ENCODE measurements around the gene TMEM52B. TPM values are rescaled to one million over a fixed set of nuclear protein-coding genes. Genes with fewer than 3 reads are reported as not detected.

TMEM52B gene
- total and polyA plus RNA-seq, 4 donors = 0.37 TPM; not detected in 3

DNA sequence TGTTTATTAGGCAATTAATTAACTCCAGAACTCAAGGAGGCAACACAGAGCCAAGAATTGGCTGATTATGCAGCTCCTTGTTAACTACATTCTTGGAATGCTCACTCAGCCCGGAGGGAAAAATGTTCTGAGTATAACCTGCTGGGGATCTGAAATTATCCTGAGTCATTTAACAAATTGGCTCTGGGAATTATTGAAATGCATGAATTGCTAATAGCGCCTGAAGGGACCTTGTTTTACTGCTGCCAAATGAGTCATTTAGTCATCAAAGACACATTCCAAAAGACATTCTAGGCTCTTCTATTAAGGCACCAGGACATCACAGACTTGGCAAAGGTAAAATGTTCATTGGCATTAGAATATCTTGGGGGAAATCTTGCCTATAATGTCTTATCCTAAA is 13.0 kb downstream of the TMEM52B start:
- H3K27ac ChIP-seq (ENCODE audit: low read depth in 1 of 2, low read length in 2 of 2) = no peak overlapping the region
- no peak for TF ChIP-seq NR2F2 (IDR thresholded peaks at IDR 0.05)
- TF ChIP-seq GABPA (IDR thresholded peaks at IDR 0.05 in 1 of 2, conservative IDR thresholded peaks at IDR 0.05 in 1 of 2) = no peak
- TF ChIP-seq, protein P1, sequence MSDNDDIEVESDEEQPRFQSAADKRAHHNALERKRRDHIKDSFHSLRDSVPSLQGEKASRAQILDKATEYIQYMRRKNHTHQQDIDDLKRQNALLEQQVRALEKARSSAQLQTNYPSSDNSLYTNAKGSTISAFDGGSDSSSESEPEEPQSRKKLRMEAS (IDR thresholded peaks at IDR 0.05) = no peak
- TF ChIP-seq RAD21 (IDR thresholded peaks at IDR 0.05) = no peak
- TF ChIP-seq REST (IDR thresholded peaks at IDR 0.05) = no peak
- no peak for TF ChIP-seq SP1 (IDR thresholded peaks at IDR 0.05)
- no peak for TF ChIP-seq RXRA (IDR thresholded peaks at IDR 0.05)
- TF ChIP-seq HNF4A (conservative IDR thresholded peaks at IDR 0.05) = no peak
- TF ChIP-seq FOXA2 (IDR thresholded peaks at IDR 0.05) = no peak
- TF ChIP-seq ZBTB33 (IDR thresholded peaks at IDR 0.05) = no peak
- H3K9ac ChIP-seq (ENCODE audit: low read depth in 1 of 2, low read length in 2 of 2) = no peak overlapping the region
- H3K36me3 ChIP-seq (ENCODE audit: control insufficient read depth in 4 of 4, insufficient read depth in 3 of 4, low read depth in 1 of 4, low read length in 3 of 4) = no peaks in the 10 kb centered on the region
- H3K4me1 ChIP-seq (ENCODE audit: control insufficient read depth in 4 of 4, insufficient read depth in 4 of 4, low read length in 3 of 4) = no peaks in the 10 kb centered on the region
- WGBS = 43% methylated on average over 2 of the region's 2 CpGs
- DNase-seq (ENCODE audit: low spot score) = no peak
- no peaks in the 10 kb centered on the region for H3K27me3 ChIP-seq (ENCODE audit: control insufficient read depth in 4 of 4, insufficient read depth in 4 of 4, low read length in 3 of 4)
- H3K9me3 ChIP-seq (ENCODE audit: control insufficient read depth in 4 of 4, low read length in 3 of 4) = no peaks in the 10 kb centered on the region
- no peak overlapping the region for H3K4me3 ChIP-seq (ENCODE audit: low read depth in 1 of 3, low read length in 3 of 3)

DNA sequence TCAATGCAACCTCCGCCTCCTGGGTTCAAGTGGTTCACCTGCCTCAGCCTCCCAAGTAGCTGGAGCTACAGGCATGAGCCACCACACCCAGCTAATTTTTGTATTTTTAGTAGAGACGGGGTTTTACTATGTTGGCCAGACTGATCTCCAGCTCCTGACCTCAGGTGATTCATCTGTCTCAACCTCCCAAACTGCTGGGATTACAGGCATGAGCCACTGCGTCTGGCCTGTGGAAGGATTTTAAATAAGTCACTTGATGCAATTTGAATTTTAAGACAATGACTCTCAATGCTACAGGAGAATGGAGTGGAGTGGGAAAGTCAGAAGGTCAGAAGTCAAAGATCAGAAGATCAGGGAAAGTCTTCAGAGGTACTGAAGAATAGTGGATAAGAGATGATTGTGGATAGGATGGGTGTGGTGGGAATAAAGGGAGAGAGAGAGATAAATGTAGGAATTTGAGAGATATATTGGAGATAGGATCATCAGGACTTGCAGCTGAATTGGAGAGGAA is 15.4 kb downstream of the TMEM52B start:
- 92% methylated on average over 3 of the region's 3 CpGs for WGBS
- no peak overlapping the region for H3K27ac ChIP-seq (ENCODE audit: low read depth in 1 of 2, low read length in 2 of 2)
- H3K9ac ChIP-seq (ENCODE audit: low read depth in 1 of 2, low read length in 2 of 2) = no peak overlapping the region
- no peak for TF ChIP-seq YY1 (IDR thresholded peaks at IDR 0.05)
- TF ChIP-seq FOXA1 (IDR thresholded peaks at IDR 0.05) = no peak
- TF ChIP-seq, protein P2, sequence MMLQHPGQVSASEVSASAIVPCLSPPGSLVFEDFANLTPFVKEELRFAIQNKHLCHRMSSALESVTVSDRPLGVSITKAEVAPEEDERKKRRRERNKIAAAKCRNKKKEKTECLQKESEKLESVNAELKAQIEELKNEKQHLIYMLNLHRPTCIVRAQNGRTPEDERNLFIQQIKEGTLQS (IDR thresholded peaks at IDR 0.05) = no peak
- no peak for TF ChIP-seq SP1 (IDR thresholded peaks at IDR 0.05)
- H3K9me3 ChIP-seq (ENCODE audit: control insufficient read depth in 4 of 4, low read length in 3 of 4) = no peaks in the 10 kb centered on the region
- no peaks in the 10 kb centered on the region for H3K27me3 ChIP-seq (ENCODE audit: control insufficient read depth in 4 of 4, insufficient read depth in 4 of 4, low read length in 3 of 4)
- no peak overlapping the region for H3K4me3 ChIP-seq (ENCODE audit: low read depth in 1 of 3, low read length in 3 of 3)
- no peak for DNase-seq (ENCODE audit: low spot score)
- H3K4me1 ChIP-seq (ENCODE audit: control insufficient read depth in 4 of 4, insufficient read depth in 4 of 4, low read length in 3 of 4) = no peaks in the 10 kb centered on the region
- H3K36me3 ChIP-seq (ENCODE audit: control insufficient read depth in 4 of 4, insufficient read depth in 3 of 4, low read depth in 1 of 4, low read length in 3 of 4) = no peaks in the 10 kb centered on the region

GRCh38 chr12:10196210-10196609 is 17.4 kb downstream of the TMEM52B start:
- no peaks in the 10 kb centered on the region for H3K27me3 ChIP-seq (ENCODE audit: control insufficient read depth in 4 of 4, insufficient read depth in 4 of 4, low read length in 3 of 4)

More at GRCh38 chr12:10196210-10196609, 17.4 kb downstream of the TMEM52B start:
- Histone ChIP-seq H3K36me3 (ENCODE audit: control insufficient read depth in 4 of 4, insufficient read depth in 3 of 4, low read depth in 1 of 4, low read length in 3 of 4) (no peaks in the 10 kb centered on the region), H3K9ac (ENCODE audit: low read depth in 1 of 2, low read length in 2 of 2) (no peak overlapping the region), H3K4me3 (ENCODE audit: low read depth in 1 of 3, low read length in 3 of 3) (no peak overlapping the region), H3K9me3 (ENCODE audit: control insufficient read depth in 4 of 4, low read length in 3 of 4) (no peaks in the 10 kb centered on the region), H3K4me1 (ENCODE audit: control insufficient read depth in 4 of 4, insufficient read depth in 4 of 4, low read length in 3 of 4) (no peaks in the 10 kb centered on the region), H3K27ac (ENCODE audit: low read depth in 1 of 2, low read length in 2 of 2) (no peak overlapping the region)
- DNase-seq (ENCODE audit: low spot score) = no peak
- TF ChIP-seq HNF4G (IDR thresholded peaks at IDR 0.05) = no peak
- no peak for TF ChIP-seq YY1 (IDR thresholded peaks at IDR 0.05)
- no peak for TF ChIP-seq HNF4A (conservative IDR thresholded peaks at IDR 0.05)
- no peak for TF ChIP-seq TAF1 (conservative IDR thresholded peaks at IDR 0.05)
- TF ChIP-seq SP1 (IDR thresholded peaks at IDR 0.05) = no peak
- no peak for TF ChIP-seq FOXA2 (IDR thresholded peaks at IDR 0.05)
- TF ChIP-seq, protein P3, sequence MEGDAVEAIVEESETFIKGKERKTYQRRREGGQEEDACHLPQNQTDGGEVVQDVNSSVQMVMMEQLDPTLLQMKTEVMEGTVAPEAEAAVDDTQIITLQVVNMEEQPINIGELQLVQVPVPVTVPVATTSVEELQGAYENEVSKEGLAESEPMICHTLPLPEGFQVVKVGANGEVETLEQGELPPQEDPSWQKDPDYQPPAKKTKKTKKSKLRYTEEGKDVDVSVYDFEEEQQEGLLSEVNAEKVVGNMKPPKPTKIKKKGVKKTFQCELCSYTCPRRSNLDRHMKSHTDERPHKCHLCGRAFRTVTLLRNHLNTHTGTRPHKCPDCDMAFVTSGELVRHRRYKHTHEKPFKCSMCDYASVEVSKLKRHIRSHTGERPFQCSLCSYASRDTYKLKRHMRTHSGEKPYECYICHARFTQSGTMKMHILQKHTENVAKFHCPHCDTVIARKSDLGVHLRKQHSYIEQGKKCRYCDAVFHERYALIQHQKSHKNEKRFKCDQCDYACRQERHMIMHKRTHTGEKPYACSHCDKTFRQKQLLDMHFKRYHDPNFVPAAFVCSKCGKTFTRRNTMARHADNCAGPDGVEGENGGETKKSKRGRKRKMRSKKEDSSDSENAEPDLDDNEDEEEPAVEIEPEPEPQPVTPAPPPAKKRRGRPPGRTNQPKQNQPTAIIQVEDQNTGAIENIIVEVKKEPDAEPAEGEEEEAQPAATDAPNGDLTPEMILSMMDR (IDR thresholded peaks at IDR 0.05; ENCODE audit: low read depth, low read length, missing input control) = no peak
- TF ChIP-seq, protein P1 (IDR thresholded peaks at IDR 0.05) = no peak
- WGBS = 87% methylated on average over 10 of the region's 10 CpGs
